Effector CD4-positive, alpha-beta T cell (primary cell): ENCODE data around the gene C6orf136.

Experiments used
- DNase-seq: peaks from one replicate; pipeline ENCODE4 v3.0.0-alpha.2; 2020

C6orf136 gene

DNA sequence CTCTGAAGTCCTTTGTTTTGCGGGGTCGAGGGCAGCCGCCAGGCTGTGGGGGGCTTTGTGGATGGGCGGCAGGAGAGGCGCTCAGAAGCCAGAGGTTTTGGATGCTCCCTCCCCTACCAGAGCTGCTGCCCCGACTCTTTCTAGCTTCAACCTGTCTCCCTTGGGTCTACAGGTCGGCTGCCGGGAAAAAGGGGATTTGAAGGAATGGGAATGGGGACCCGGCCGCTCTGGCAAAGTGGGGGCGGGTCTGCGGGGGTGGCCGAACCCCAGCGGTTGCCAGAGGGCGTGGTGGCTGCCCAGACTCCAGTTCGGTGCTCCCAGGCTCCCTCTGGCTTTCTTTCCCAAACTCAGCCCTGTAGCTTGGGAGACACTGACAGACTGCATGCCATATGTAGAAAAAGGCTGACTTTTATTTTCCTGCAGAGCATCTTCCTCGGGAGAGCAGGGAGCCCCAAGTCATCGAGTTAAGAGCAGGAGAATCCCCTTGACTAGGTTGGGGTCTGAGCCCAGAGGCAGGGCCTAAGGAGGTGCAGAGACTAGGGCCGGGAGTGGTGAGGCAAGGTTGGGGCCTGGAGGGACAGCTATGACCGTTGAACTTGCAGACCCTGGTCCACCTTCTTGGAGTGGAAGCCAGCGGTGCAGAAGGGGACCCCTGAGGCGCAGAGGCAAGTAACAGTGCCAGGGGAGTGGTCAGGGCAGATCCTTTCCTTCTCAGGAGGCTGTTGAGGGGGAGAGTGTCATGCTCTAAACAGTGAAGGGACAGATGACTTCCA lies 40.9 kb downstream of the C6orf136 start:
- DNase-seq: no peak

DNA sequence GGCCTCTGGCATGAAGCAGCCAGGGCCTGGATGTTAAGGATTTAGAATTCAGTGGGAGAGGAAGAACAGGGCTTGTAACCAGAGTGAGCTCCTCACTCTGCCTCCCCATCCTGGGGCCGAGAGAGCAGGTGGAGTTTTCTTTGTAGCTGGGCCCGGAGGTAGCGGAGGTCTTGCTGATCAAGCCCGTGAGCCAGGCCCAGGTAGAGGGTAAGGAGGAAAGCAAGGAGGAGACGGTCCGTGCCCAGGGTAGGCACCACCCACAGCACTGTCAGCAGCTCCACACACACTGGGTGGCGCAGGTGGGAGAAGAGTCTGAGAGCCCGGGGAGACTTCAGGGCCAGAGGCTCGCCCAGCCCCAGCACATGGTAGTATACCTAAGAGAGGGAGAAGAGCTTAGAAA lies 41.6 kb downstream of the C6orf136 start:
- no peak for DNase-seq

DNA sequence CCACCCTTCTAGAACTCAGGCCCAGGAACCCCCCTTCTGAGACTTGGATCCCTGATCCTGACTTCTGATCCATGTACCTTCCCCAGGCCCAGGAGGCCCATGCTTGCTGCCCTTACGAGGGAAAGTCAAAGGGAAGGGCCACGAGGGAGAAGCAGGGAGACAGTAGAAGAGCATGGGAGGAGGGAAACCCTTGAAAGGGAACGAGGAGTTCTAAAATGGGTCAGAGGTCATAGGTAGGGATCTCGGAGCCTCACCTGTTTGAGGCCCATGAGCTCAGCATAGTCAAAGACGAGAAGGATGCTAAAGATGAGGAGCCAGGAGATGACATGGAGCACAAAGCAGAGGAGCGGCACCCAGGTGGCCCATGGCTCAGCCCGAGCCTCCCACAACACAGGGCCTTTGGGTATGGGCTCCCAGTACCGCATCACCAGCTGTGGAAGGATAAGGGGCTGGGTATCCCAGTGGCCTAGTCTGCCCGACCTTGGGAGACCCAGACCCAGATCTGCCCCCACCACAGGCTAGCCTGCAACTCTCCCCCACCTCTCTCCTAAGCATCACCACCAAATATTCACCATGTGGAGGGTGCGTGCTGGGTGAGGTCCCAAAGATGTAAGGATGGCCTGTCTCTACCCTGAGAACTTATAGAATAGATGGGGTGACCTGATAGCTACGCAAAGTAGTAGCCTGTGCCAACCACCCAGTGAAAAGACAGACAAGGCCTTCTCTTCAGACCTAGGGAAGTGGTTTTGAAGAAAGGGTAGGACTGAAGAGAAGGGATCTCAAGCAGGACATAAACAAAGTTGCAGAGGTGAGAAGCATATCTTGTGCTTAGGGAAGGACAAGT lies 42.3 kb downstream of the C6orf136 start:
- DNase-seq: no peak

DNA sequence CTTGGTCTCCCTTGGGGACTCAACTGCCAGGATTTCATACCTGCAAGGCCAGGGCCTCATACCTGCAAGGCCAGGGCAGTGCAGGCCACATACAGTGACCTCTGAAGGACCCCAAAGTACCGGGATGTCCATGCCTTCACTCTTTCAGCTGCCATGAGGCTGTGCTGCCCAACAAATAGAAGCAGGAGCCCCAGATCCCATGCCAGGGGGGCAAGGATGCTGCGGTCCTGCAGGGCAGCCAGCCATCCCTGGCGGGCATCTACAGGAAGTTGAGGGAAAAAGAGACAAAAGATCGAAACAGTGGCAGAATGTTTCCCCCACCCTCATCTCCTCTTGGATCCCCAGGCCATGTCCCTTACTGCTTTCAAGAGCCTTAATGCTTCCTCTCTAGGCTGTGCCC lies 43.1 kb downstream of the C6orf136 start:
- DNase-seq: no peak

DNA sequence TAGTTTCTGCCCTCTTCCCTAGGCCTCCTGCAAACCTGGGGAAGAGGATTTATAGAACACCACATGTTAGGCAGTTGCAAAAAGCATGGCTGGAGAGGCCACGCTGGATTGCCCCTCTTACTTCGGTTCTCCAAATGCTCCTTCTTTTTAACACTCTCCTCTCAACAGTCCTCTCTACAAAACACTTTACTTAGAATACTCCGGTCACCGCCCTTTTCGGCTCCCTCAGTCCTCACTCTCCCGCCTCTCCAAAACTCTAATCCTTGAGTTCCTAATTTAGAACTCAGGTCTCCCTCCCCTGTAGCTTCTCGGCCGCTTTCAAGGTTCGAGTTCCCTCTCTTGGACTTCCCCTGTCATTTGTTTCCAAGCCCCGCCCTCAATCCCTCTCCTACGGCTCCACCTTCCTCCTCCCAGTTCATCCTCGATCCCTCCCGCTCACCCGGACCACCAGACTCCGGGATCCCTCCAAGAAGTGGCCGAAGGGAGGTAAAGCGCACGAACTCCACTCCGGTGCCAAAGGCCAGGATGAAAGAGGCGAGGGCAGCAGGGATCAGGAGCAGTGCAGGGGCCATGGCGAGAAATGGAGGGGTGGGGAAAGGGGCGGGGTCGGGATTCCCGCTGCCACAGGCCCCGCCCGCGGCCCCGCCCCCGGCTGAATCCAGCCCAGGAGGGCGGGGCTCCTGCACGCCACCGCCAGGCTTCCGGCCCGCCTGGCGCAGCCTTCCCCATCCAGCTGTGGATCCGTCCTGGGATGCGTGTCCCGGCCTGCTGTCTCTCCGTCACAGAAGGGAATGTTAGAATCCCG lies 43.7 kb downstream of the C6orf136 start, which contains the start of gene NRM:
TSS of gene NRM (minus strand) at position 582 of the 805 bp plus-strand sequence. CDS start at position 572, 10 bp downstream.
- DNase-seq: peak; percentile 61

DNA sequence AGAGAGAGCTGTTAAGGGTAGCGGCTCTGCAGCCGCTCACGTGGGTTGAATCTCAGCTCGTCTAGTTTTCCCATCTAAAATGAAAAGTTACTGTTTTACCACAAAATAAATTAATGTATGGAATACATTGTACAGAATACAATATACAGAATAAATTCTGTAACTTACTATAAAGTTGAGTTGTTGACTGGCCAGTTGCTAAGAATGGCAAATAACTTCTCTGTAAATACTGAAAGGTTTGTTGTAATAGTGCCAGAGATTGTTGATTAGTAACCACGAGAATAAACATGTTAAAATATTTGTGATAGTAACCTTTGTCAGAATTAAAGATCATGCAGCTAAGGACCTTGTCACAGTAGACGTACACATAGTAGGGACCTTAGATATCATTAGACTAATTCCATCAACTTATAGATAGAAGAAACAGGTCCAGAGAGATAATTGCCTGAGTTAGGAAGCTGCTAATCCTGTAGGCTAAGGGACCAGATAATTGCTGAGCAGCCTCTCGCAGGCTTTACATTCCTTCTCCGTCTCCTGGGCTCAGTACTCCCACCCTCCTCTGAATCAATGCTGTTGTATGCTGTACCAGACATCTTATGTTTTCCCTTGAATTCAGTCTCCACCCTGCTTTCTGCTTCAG lies 44.4 kb downstream of the C6orf136 start:
- DNase-seq: no peak

DNA sequence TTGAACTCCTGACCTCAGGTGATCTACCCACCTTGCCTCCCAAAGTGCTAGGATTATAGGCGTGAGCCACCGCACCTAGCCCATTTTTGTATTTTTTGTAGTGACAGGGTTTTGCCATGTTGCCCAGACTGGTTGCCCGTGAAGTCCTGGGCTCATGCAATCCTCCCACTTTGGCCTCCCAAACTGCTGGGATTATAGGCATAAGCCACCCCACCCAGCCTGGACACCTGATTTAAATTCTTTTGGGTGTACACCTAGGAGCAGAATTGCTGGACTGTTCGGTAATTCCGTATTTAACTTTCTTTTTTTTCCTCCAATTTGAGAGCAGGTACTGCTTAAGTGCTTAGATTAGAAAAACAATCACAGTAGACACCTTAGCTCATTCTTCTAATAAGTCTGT lies 49.5 kb downstream of the C6orf136 start:
- DNase-seq: no peak

DNA sequence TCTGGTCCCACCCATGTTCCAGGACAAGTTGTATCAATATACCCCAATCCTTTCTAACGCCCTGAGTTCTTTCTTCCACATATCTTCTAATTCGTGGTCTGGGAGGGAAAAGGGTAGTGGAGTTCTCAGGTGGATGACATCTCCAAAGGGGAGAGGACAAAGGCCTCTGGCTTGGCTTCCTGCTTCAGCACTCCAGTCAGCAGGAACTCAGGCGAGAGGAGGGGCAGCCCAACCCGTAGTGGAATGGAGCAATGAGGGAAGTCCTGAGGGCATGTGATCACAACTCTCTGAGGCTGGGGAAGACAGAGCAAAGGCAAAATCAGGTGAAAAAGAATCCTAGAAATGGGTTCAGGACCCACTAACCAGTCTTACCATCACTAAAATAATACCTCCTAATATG lies 53.4 kb downstream of the C6orf136 start:
- DNase-seq: no peak
